GM11168 (cell line): Measurements from ENCODE around the gene TMTC1.

Experiments
- in situ Hi-C: fragments of 300-500 bp; cut with MboI; formaldehyde crosslinking; loops from one replicate; pipeline ENCODE4 v1.12.0; 2022; ENCODE audit warnings: low sequenced_read_pairs; ENCODE audit not compliant: unreplicated experiment

The TMTC1 gene

DNA sequence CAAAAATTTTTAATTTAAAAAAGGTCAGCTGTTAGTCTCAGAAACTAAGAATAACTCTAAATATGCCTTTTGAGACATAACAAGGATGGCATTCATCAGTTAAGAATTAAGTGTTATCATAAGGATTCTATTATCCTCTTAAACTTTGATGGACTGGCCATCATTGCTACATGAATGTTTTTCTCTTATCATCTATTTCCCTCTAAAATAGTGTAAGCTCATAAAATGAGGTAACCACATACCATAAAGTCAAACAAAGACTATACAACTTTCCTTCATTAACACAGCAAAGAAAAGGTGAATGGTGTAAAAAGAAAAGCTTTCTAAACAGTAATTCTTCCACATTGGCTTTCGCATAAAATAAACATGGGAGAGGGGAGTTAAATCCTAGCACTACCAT lies 41.1 kb downstream of the TMTC1 start:
- in situ Hi-C loops: no loop called here

DNA sequence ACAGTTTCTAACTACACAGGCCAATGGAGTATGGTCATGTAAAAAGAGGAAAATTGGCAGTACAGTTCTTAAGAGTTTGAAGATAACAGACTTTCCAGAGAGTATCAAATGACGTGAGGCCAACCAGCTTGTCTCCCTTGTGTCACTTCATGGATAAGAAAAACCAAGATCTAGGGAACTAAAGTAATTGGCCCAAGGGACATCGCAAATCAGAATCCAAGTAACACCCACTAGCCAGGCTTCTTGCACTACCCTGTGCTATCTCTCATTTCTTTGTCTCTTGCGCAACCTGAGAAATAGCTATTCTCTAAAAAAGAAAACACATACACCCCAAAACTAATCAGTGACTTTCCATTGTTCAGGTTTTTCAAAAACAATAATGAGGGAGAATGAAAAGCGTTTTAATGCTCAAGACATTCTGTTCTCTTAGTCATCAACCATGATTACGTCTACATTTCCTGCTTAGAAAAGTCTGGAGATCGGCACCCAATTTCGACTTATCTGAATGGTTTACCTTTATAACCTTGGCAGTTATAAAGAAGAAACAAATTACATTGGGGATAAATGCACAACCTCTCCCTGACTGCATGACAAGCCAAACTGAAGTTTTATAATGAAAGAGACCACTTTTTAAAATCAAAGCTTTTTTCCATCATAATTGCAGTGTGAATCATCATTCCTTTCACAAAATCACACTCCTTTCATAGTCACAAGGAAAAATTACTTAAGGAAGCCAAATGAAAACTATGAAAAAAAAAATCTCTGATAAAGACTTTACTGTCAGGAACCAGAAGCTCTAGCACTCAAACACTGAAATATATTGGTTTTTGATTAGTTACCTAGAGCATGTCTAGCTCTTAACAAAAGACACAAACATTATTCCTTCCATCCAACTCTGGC lies 42.1 kb downstream of the TMTC1 start:
- in situ Hi-C loops: no loop called here

DNA sequence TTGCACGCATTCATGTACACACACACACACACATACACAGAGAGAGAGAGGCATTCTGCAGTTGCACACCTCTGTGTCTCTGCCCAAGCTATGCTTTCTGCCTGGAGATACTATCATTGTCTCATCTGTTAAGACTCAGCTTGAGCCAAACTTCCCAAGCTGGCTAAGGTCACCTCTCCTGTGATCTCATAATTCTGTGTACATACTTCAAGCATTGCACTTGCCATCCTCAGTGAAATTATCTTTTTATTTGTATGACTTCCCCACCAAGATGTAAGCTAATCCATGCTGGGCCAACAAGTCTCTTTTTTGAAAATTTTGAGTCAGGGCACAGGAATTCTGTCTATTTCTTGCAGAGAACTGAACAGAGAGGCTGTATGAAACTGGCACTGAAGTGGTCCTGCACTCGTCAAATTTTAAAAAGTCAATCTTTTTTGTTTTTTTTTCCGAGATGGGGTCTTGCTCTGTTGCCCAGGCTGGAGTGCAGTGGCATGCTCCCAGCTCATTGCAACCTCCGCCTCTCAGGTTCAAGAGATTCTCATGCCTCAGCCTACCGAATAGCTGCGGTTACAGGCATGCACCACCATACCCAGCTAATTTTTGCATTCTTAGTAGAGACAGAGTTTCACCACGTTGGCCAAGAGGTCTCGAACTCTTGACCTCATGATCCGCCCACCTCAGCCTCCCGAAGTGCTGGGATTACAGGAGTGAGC lies 44.3 kb downstream of the TMTC1 start:
- in situ Hi-C loops: no loop called here

DNA sequence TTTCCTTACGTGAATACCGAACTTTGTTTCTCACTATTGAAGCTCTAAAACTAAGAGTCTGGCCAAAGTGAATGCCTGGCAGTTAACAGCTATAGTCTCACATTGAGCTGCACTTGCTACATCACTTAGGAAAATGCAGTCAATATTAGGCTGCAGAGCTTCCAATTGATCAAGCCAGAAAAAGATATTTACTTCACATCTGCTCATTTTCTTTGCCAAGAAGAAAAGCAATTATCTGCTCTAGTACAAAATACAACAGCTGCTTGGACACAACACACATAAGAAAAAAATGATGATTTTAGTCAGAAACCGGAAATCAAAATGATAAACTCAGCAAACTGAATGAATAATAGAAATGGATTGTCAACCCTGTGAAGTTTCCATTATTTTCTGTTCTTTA lies 45.4 kb downstream of the TMTC1 start:
- in situ Hi-C loops: no loop called here

DNA sequence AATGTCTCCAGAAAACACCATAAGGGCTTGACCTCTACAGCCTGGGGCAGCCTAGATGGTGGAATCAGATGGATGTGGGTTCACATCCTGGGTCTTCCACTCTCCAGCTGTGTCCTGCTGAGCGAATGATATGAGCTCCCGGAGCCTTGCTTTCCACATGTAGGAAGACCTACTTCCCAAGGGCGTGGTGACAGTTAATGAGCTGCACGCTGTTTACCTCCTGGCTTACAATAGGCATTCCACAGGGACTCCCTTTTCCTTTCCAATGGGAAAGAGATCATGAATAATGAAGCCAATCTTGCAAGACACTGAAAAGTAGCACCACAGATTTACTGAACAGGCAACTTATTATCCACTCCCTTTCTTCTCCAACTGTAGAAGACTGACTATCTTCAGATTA lies 46.1 kb downstream of the TMTC1 start:
- in situ Hi-C loops: no loop called here

DNA sequence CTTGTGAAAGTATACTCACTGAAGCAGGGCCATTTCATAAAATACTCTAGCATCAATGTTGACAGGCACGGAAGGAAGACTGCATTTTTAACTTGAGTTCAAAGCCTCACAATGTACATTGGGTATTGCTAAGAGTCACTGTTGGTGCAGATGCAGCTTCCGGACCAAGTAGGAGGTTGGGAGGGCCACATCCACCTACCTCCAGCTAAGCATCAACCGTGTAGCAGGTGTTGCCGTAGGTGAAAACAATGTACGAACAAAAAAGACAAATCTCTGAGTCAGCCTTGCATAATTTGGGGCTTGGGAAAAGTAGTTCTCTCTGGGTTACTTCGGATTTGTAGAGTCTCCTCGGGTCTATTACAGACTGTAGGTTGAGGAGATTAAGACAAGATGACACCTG lies 48.1 kb downstream of the TMTC1 start:
- in situ Hi-C loops: no loop called here

DNA sequence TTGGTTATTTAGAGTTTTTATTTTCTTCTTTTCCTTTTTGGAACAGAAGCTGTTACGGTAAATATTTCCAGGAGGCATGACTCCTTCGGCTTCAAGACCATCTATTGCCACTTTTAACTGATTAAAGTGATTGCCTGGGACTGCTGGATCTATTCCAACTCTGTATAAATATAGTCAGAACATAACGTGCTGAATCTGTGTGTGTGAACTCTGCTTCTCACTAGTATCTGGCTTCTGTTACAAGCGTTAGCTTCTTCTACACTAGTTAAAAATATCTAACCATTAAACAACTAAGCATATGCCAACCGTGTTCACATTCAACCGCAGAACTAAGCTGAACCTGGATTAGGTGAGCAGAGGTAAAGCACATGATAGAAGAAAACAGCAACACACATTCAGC lies 49.0 kb downstream of the TMTC1 start:
- in situ Hi-C loops: no loop called here

DNA sequence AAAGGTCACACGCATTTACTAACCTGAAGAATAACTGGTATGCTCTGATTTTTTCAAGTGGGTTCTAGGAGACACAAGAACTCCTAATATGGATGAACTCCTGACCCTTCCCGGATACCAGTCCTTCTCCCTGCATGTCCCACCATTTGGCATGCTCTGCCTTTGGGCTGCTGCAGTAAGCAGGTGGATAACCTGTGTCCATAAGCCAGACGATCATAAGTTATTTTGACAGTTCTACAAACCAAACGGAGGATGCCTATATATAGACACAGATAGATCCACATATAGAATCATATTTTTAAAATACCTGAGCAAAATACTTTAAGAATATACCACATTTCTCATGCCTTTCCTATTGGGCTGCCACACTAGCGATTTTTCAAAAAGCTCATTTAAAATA lies 49.4 kb downstream of the TMTC1 start:
- in situ Hi-C loops: no loop called here

DNA sequence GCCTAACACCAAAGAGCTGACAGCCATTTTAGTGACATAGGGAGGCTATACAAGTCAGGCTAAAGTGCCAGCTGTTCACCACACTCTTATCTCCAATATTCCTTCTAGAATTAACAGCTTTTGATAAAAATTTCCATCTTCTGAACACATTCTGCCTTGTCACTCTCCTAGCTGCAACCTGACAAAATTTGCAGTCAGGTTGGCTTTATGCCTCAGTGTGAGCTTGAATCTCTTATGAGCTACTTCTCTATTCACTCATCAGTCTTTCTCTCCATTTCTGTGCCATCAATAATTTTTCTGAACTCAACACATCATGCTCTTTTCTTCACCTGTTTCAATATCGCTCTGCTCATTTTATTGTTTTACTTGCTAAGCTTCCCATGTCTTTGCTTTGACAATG lies 50.2 kb downstream of the TMTC1 start:
- in situ Hi-C loops: no loop called here

DNA sequence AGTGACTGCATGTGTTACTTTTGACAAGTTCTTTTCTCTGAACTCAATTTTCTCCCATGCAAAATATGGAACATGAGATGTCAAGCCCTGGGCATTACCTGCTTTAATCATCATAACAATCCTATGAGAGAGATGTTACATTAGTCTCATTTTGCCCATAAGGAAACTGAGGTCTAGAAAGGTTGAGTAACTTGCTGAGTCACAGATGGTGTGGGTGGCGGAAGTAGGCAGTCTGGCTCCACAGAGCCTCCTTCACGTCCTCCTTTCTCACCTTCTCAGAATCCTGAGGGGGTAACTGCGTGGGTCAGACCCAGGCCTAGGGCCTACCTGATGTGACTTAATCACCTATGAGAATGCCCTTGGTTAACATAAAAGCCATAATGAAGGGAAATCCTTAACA lies 50.7 kb downstream of the TMTC1 start:
- in situ Hi-C loops: no loop called here

DNA sequence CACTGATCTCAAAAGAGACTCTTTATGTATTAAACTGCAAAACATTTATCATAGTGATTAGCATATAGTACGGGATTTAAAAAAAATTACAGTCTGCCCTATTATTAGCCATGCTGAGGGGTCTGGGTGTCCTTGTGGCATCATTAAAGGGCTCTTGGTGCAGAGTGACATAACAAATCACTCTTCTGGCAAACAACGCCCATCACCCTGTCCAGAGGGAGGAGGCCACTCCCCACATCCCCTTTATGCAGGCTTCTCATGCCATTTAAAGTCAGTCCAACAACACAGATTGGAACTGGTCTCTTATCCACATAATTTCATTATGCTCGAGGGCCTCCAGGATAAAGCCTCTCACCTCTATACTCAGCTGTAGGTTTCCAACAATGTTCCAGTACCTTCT lies 51.1 kb downstream of the TMTC1 start:
- in situ Hi-C loops: no loop called here

DNA sequence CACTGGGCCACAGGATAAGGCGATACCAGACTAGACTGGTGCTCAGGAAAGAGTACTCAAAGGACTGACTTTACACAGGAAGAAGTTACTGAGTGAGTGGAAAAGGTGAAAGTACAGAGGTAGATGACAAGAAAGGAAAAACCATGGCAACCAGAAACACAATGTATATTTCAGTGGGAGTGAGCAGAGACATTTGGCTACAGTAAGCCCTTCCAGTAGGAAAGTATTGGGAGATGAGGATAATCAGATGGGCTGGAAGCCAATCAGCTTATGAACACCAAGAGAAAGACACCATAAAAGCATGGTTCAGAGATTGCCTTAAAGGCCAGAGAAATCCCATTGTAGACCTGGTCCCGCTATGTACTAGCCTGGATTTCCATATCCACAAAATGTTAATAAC lies 51.6 kb downstream of the TMTC1 start:
- in situ Hi-C loops: no loop called here

DNA sequence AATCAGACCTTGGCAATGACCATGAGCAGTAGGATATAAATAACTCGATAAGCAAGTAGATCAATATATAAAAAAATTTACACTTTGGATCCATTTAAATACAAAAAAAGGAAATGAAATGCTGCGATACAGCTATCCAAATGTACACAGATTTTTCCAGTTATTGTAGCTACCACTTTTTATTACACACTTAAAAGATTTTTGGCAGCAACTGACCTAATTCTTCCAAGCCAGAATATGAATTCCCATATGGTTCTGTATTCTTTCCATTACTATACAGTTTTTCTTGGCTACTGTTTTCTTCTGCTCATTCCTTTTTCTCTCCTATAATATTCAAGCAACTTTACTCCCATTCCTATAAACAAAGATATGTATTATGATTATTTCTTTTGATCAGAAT lies 52.2 kb downstream of the TMTC1 start:
- in situ Hi-C loops: no loop called here

DNA sequence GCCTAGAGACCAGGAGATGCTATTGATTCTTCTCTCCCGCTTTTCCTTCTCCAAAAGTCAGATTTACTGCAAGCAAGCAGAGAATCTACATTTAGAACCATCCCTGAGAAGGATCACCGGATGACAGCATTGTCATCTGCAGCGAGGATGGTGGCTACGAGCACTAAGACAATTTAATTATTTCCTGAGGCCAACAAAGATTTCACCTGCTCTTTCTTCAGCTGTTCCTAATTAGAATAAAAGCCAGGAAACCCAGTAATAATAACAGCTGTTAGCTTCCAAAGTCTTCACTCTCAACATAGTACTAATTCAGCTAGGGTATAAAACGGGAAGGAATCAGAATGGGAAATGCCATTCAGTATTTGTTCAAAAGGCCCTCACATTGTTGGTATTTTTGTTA lies 53.3 kb downstream of the TMTC1 start:
- in situ Hi-C loops: no loop called here

DNA sequence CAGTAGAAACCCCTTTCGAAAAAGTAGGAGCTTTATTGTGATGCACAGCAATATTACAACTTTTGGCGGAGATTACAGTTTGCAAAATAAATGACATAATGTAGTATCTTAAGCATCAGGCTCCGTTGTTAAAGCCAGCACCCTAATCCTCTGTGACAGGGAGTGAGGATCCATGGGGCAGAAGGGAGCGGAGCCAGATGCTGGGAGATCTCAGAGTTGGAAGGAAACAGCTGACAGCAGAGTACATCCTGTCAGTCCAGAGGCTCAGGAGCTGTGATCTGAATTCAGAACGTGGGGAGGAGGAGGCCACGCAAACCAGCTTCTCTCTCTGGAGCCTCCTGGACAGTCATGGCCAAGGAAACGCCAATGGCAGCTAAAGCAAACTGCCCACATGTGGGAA lies 55.7 kb downstream of the TMTC1 start:
- in situ Hi-C loops: no loop called here

DNA sequence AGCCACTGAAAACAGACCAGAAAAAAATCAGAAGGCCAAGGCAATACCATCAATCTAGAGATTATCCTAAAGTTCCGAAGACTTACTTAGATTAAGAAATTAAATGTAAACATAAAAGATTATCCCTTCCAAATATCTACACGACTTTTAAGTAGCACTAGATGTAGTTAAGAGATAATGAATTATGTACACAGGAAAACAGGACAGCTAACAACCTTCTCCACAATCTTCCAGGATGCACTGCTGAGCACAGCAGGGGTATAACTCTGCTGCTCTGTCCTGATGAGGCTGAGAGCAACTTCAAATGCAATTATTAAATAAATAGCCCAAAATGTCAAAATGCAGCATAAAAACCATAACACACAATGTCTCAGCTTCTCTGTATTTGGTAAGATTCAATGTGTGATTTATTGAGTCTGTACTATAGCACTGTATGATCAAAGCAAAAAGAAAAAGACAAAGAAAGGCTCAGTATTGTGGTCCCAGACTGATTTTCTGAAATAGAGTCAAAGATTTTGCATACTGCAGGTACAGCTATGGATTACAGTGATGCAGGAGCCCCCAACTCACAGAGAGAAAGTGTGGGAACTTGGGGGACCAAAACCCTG lies 56.9 kb downstream of the TMTC1 start:
- in situ Hi-C loops: no loop called here

DNA sequence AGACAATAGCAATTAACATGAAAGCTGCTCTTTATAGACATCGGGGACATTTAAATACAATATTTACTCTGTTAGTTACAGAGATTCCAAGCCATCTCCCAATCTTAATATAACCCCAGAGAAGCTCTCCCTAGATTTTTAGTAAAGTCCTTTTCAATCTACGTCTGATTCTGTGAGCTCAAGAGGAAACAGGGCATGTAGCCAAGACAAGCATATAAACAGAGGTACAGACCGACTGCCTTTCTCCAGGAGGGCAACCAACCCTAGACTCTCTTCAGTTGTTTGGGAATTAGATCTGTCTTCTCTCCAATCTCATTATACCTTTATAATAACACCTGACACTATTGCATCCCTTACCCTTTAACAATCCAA lies 57.4 kb downstream of the TMTC1 start:
- in situ Hi-C loops: no loop called here

DNA sequence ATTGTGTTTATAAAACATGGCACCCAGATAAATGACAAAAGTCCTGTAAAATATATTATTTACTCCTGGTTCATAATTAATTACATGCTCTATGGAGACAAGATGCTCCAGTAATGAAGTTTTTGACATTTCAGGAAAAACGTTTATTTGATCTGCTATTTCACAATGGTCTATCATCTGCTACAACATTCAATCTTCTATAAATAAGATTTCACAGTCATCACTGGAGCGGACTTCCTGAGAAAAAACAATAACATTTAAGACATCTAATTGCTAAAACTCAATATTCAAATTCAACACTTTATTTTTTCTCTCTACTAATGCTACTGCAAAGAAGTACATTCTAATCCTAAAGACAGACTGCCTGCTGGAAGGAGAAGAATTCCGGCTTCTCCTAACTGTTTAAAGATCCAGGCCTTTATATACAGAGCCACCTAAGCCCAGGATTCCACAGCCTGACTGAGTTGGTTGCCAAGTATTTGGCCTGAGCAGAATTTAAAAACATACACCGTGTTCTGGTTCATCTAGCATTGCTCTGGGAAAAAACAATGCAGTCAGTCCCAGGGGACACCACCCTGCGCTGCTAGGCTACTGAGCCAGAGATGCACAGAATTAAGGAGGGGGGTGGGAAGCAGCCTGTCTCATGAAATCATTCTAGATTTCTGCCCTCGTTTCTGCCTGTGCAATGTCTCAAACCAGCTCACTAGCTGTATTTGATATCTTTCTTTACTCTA lies 58.0 kb downstream of the TMTC1 start:
- in situ Hi-C loops: no loop called here

DNA sequence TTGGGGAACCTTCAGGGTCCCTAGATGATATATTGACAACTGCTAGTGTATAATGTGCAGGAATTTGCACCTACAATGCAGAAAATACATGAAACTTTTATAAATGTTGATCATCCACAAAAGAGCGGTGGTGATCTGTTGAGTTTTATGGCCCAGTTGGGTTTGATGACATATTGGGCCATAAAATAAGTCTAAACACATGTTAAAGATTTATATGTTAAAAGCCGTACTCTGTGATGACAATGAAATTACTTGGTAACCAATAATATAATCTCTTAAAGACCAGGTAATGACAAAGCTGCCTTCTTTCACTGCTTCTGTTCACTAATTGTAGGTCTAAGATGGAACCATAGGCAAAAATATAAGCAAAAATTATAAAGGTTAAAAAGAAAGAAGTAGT lies 61.6 kb downstream of the TMTC1 start:
- in situ Hi-C loops: no loop called here

DNA sequence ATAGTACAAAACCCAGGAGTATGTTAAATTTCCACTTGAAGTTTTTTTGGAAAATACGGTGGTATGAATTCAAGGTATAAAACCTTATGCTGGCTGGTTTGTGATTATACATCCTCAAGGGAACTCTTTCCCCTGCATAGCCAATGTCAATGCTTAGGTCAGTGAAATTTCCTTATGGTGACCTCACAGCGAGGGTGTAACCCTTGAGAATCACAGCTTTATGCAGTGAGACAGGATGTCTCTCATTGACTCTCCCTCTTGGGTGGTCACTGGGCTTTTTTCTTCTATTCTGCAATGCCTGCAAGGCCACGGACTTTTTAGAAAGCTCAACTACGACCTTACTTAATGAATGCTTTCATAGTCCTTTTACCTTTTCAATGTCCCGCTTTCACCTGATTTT lies 64.4 kb downstream of the TMTC1 start:
- in situ Hi-C loops: no loop called here
